Liver (tissue), 9 donors: Measurements from ENCODE around the gene ESRRA. TPM values are rescaled to one million over a fixed set of nuclear protein-coding genes. Genes with fewer than 3 reads are reported as not detected.

ENCODE experiments used
- DNase-seq: peaks from one replicate; pipeline ENCODE4 v3.0.0-alpha.2; 2017; ENCODE audit warnings: low spot score
- H3K27ac ChIP-seq, 2 donors: one replicate each; pipeline ENCODE4 v1.7.0; 2013; ENCODE audit warnings: inconsistent platforms in 2 of 2, low read length in 2 of 2, control low read depth in 1 of 2, low read depth in 1 of 2, mild to moderate bottlenecking in 1 of 2
- H3K27me3 ChIP-seq, 4 donors: one replicate each; pipeline versions ENCODE4 v1.6.1 to v1.7.0; 2013; ENCODE audit warnings: low read length in 3 of 4, inconsistent platforms in 1 of 4, mild to moderate bottlenecking in 1 of 4, moderate library complexity in 1 of 4; ENCODE audit not compliant: control insufficient read depth in 4 of 4, insufficient read depth in 4 of 4
- H3K36me3 ChIP-seq, 4 donors: one replicate each; pipeline versions ENCODE4 v1.6.1 to v1.7.0; 2013; ENCODE audit warnings: low read length in 3 of 4, mild to moderate bottlenecking in 3 of 4, low read depth in 1 of 4, moderate library complexity in 1 of 4; ENCODE audit not compliant: control insufficient read depth in 4 of 4, insufficient read depth in 3 of 4
- H3K4me1 ChIP-seq, 4 donors: one replicate each; pipeline versions ENCODE4 v1.6.1 to v1.7.0; 2013; ENCODE audit warnings: low read length in 3 of 4, mild to moderate bottlenecking in 3 of 4, moderate library complexity in 1 of 4; ENCODE audit not compliant: control insufficient read depth in 4 of 4, insufficient read depth in 4 of 4
- H3K4me3 ChIP-seq, 3 donors: one replicate each; pipeline versions ENCODE4 v1.6.1 to v1.7.0; 2013; ENCODE audit warnings: low read length in 3 of 3, control low read depth in 1 of 3, low read depth in 1 of 3, mild to moderate bottlenecking in 1 of 3
- H3K9ac ChIP-seq, 2 donors: one replicate each; pipeline ENCODE4 v1.7.0; 2013; ENCODE audit warnings: low read length in 2 of 2, mild to moderate bottlenecking in 2 of 2, moderate library complexity in 2 of 2, control low read depth in 1 of 2, low read depth in 1 of 2
- H3K9me3 ChIP-seq, 4 donors: one replicate each; pipeline versions ENCODE4 v1.6.1 to v1.7.0; 2013; ENCODE audit warnings: low read length in 3 of 4; ENCODE audit not compliant: control insufficient read depth in 4 of 4
- EGR1 ChIP-seq, 2 donors: IDR thresholded peaks; 2 replicates each; pipeline ENCODE4 v1.6.1; 2016 to 2018; ENCODE audit warnings: antibody characterized with exemption in 2 of 2, low read depth in 2 of 2
- FOXA1 ChIP-seq: IDR thresholded peaks from 2 replicates; pipeline ENCODE4 v1.6.1; 2016; ENCODE audit warnings: antibody characterized with exemption
- FOXA2 ChIP-seq: IDR thresholded peaks from 2 replicates; pipeline ENCODE4 v1.6.1; 2016; ENCODE audit warnings: antibody characterized with exemption
- GABPA ChIP-seq, 2 donors: IDR thresholded peaks in 1 of 2; conservative IDR thresholded peaks in 1 of 2; 2 replicates each; pipeline ENCODE4 v1.6.1; 2016; ENCODE audit warnings: antibody characterized with exemption in 2 of 2, mild to moderate bottlenecking in 1 of 2, moderate library complexity in 1 of 2
- HNF4A ChIP-seq, 2 donors: conservative IDR thresholded peaks; 2 replicates each; pipeline ENCODE4 v1.6.1; 2016; ENCODE audit warnings: antibody characterized with exemption in 2 of 2, mild to moderate bottlenecking in 2 of 2
- HNF4G ChIP-seq: IDR thresholded peaks from 2 replicates; pipeline ENCODE4 v1.6.1; 2016; ENCODE audit warnings: antibody characterized with exemption
- JUND ChIP-seq, 2 donors: IDR thresholded peaks; 2 replicates each; pipeline ENCODE4 v1.6.1; 2016; ENCODE audit warnings: antibody characterized with exemption in 2 of 2
- MAX ChIP-seq: IDR thresholded peaks from 2 replicates; pipeline ENCODE4 v1.6.1; 2016; ENCODE audit warnings: antibody characterized with exemption
- RAD21 ChIP-seq, 2 donors: IDR thresholded peaks; 2 replicates each; pipeline ENCODE4 v1.6.1; 2016; ENCODE audit warnings: antibody characterized with exemption in 2 of 2, mild to moderate bottlenecking in 2 of 2
- RXRA ChIP-seq, 2 donors: IDR thresholded peaks; 2 replicates each; pipeline ENCODE4 v1.6.1; 2017 to 2018; ENCODE audit warnings: antibody characterized with exemption in 2 of 2, mild to moderate bottlenecking in 1 of 2
- SP1 ChIP-seq: IDR thresholded peaks from 2 replicates; pipeline ENCODE4 v1.6.1; 2018; ENCODE audit warnings: antibody characterized with exemption, mild to moderate bottlenecking
- TAF1 ChIP-seq: conservative IDR thresholded peaks from 2 replicates; pipeline ENCODE4 v1.6.1; 2016; ENCODE audit warnings: antibody characterized with exemption, mild to moderate bottlenecking
- YY1 ChIP-seq: IDR thresholded peaks from 2 replicates; pipeline ENCODE4 v1.6.1; 2016; ENCODE audit warnings: antibody characterized with exemption, mild to moderate bottlenecking
- WGBS: extraction: QIAGEN DNeasy Blood & Tissue Kit; methylation state at CpG from one replicate; pipeline ENCODE4 v1.1.7; 2013; 5-methylcytosine and 5-hydroxymethylcytosine counted together
- polyA plus RNA-seq, 2 donors: library from polyadenylated mRNA; stranded (reverse) in 1 of 2; unstranded in 1 of 2; fragments of 200-250 nt in 1 of 2; fragments of >200 nt in 1 of 2; fragmentation: Nextera tagmentation in 1 of 2; extraction: Ambion mirVana in 1 of 2; gene quantifications; one replicate each; pipeline versions ENCODE4 v1.2.1 to v1.2.3, GENCODE V29; 2013 to 2015
- total RNA-seq, 2 donors: library from RNA; depleted of rRNA; stranded (reverse); fragments of >200 nt; gene quantifications; one replicate each; pipeline ENCODE4 v1.2.3, GENCODE V29; 2014
- TF ChIP-seq, protein P1 (sequence below): IDR thresholded peaks from 2 replicates; pipeline ENCODE4 v1.6.1; 2016; ENCODE audit warnings: antibody characterized with exemption, mild to moderate bottlenecking
- TF ChIP-seq, protein P2 (sequence below): IDR thresholded peaks from 2 replicates; pipeline ENCODE4 v1.6.1; 2016; ENCODE audit warnings: antibody characterized with exemption
- donor health status: healthy.
- donor health status: healthy.
- donor health status: healthy.
- donor health status: healthy.
- donor health status: healthy.

Gene ESRRA
- total and polyA plus RNA-seq, 4 donors = 13.9 to 64.8 (median 37.5) TPM

GRCh38 chr11:64303109-64304031, 2.0 kb upstream of the ESRRA start:
- no peak overlapping the region for H3K4me3 ChIP-seq
- no peaks in the 10 kb centered on the region for H3K9me3 ChIP-seq
- DNase-seq = no peak
- WGBS = 89% methylated on average over 13 of the region's 13 CpGs
- H3K4me1 ChIP-seq = peaks cover 12 to 53% (median 39%) of the 10 kb centered on the region in 4 donors
- TF ChIP-seq RAD21 (IDR thresholded peaks at IDR 0.05) = no peak
- no peak for TF ChIP-seq EGR1 (IDR thresholded peaks at IDR 0.05; ENCODE audit: low read depth in 2 of 2)
- TF ChIP-seq FOXA2 = no peak
- no peak for TF ChIP-seq HNF4A (conservative IDR thresholded peaks at IDR 0.05)
- no peak for TF ChIP-seq SP1
- TF ChIP-seq JUND (IDR thresholded peaks at IDR 0.05) = no peak
- TF ChIP-seq, protein P1, sequence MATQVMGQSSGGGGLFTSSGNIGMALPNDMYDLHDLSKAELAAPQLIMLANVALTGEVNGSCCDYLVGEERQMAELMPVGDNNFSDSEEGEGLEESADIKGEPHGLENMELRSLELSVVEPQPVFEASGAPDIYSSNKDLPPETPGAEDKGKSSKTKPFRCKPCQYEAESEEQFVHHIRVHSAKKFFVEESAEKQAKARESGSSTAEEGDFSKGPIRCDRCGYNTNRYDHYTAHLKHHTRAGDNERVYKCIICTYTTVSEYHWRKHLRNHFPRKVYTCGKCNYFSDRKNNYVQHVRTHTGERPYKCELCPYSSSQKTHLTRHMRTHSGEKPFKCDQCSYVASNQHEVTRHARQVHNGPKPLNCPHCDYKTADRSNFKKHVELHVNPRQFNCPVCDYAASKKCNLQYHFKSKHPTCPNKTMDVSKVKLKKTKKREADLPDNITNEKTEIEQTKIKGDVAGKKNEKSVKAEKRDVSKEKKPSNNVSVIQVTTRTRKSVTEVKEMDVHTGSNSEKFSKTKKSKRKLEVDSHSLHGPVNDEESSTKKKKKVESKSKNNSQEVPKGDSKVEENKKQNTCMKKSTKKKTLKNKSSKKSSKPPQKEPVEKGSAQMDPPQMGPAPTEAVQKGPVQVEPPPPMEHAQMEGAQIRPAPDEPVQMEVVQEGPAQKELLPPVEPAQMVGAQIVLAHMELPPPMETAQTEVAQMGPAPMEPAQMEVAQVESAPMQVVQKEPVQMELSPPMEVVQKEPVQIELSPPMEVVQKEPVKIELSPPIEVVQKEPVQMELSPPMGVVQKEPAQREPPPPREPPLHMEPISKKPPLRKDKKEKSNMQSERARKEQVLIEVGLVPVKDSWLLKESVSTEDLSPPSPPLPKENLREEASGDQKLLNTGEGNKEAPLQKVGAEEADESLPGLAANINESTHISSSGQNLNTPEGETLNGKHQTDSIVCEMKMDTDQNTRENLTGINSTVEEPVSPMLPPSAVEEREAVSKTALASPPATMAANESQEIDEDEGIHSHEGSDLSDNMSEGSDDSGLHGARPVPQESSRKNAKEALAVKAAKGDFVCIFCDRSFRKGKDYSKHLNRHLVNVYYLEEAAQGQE = no peak
- TF ChIP-seq GABPA (IDR thresholded peaks at IDR 0.05 in 1 of 2, conservative IDR thresholded peaks at IDR 0.05 in 1 of 2) = no peak
- no peak for TF ChIP-seq YY1
- TF ChIP-seq MAX = no peak
- TF ChIP-seq FOXA1 = no peak
- H3K27me3 ChIP-seq = no peaks in the 10 kb centered on the region
- peak overlapping the region in 1 of 2 donors; percentile 93 for H3K27ac ChIP-seq
- H3K36me3 ChIP-seq = no peaks in the 10 kb centered on the region
- no peak overlapping the region for H3K9ac ChIP-seq

- DNase-seq = no peak
- Histone ChIP-seq H3K27me3 (no peaks in the 10 kb centered on the region), H3K27ac (peak overlapping the region; percentile 93 to 98), H3K36me3 (no peaks in the 10 kb centered on the region), H3K4me3 (peak overlapping the region; percentile 43 to 60 (median 43)), H3K9ac (peak overlapping the region; percentile 7 to 33), H3K9me3 (no peaks in the 10 kb centered on the region), H3K4me1 (peaks cover 12 to 52% (median 39%) of the 10 kb centered on the region in 4 donors)
- no peak for TF ChIP-seq HNF4G
- no peak for TF ChIP-seq YY1
- TF ChIP-seq RXRA (IDR thresholded peaks at IDR 0.05) = no peak
- TF ChIP-seq, protein P2, sequence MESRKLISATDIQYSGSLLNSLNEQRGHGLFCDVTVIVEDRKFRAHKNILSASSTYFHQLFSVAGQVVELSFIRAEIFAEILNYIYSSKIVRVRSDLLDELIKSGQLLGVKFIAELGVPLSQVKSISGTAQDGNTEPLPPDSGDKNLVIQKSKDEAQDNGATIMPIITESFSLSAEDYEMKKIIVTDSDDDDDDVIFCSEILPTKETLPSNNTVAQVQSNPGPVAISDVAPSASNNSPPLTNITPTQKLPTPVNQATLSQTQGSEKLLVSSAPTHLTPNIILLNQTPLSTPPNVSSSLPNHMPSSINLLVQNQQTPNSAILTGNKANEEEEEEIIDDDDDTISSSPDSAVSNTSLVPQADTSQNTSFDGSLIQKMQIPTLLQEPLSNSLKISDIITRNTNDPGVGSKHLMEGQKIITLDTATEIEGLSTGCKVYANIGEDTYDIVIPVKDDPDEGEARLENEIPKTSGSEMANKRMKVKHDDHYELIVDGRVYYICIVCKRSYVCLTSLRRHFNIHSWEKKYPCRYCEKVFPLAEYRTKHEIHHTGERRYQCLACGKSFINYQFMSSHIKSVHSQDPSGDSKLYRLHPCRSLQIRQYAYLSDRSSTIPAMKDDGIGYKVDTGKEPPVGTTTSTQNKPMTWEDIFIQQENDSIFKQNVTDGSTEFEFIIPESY = no peak
- no peak for TF ChIP-seq HNF4A (conservative IDR thresholded peaks at IDR 0.05)
- TF ChIP-seq, protein P1 = no peak
- no peak for TF ChIP-seq TAF1
- WGBS = 58% methylated on average over 5 of the region's 5 CpGs
These were observed 1.4 kb upstream of the ESRRA start for GRCh38 chr11:64304032-64304315.
